Non-pigmented ciliary epithelial cell (primary cell): ENCODE measurements around the gene KIF5A.
"Not testable (repeated sequence)": the region's sequence is repeated elsewhere in the genome, so short reads cannot be mapped to it uniquely, and the experiment has no call there.

Experiments used
- DNase-seq: peaks from one replicate; pipeline ENCODE4 v3.0.0-alpha.2; 2010; ENCODE audit warnings: low read depth

KIF5A gene

GRCh38 chr12:57584690-57585089, 34.8 kb downstream of the KIF5A start:
- no peak for DNase-seq

GRCh38 chr12:57585156-57585555, 35.3 kb downstream of the KIF5A start:
- DNase-seq: no peak

GRCh38 chr12:57586128-57586527, 36.3 kb downstream of the KIF5A start:
- DNase-seq: no peak

GRCh38 chr12:57586832-57587429, 37.1 kb downstream of the KIF5A start:
- no peak for DNase-seq

GRCh38 chr12:57588951-57589610, 39.2 kb downstream of the KIF5A start:
- not testable (repeated sequence) for DNase-seq

- DNase-seq: no peak
These were observed 40.6 kb downstream of the KIF5A start for GRCh38 chr12:57590479-57590863.

GRCh38 chr12:57590864-57591781, 41.3 kb downstream of the KIF5A start, which contains the start of gene PIP4K2C:
TSS of gene PIP4K2C (plus strand) at chr12:57591192. CDS start at chr12:57591290, 98 bp downstream.
- no peak for DNase-seq

GRCh38 chr12:57591782-57592325, 42.0 kb downstream of the KIF5A start:
- no peak for DNase-seq

- no peak for DNase-seq
These were observed 42.8 kb downstream of the KIF5A start for GRCh38 chr12:57592551-57593165.

GRCh38 chr12:57593187-57593586, 43.3 kb downstream of the KIF5A start:
- DNase-seq: no peak

- no peak for DNase-seq
These were observed 50.6 kb downstream of the KIF5A start for GRCh38 chr12:57600395-57600794.

GRCh38 chr12:57602544-57602943, 52.7 kb downstream of the KIF5A start:
- no peak for DNase-seq

- no peak for DNase-seq
These were observed 53.5 kb downstream of the KIF5A start for GRCh38 chr12:57603324-57603723.

- DNase-seq: no peak
These were observed 54.1 kb downstream of the KIF5A start for GRCh38 chr12:57603815-57604453.

- no peak for DNase-seq
These were observed 54.7 kb downstream of the KIF5A start, which contains the start of gene DTX3 for GRCh38 chr12:57604454-57604991. TSS of gene DTX3 (plus strand) at chr12:57604824. CDS start at chr12:57606518, 1,694 bp downstream.

GRCh38 chr12:57604992-57605810, 55.4 kb downstream of the KIF5A start:
- DNase-seq: no peak

GRCh38 chr12:57605811-57606311, 56.0 kb downstream of the KIF5A start:
- DNase-seq: no peak

GRCh38 chr12:57606399-57606798, 56.6 kb downstream of the KIF5A start:
- no peak for DNase-seq

- no peak for DNase-seq
These were observed 57.0 kb downstream of the KIF5A start for GRCh38 chr12:57606821-57607220.
